Measurements from ENCODE around the gene CEACAM1. TPM values are rescaled to one million over a fixed set of nuclear protein-coding genes. Genes with fewer than 3 reads are reported as not detected.
"Not testable (repeated sequence)": the region's sequence is repeated elsewhere in the genome, so short reads cannot be mapped to it uniquely, and the experiment has no call there.

Gene CEACAM1
- total RNA-seq, 1 donor from 2014 or later, result 8.2 TPM

DNA sequence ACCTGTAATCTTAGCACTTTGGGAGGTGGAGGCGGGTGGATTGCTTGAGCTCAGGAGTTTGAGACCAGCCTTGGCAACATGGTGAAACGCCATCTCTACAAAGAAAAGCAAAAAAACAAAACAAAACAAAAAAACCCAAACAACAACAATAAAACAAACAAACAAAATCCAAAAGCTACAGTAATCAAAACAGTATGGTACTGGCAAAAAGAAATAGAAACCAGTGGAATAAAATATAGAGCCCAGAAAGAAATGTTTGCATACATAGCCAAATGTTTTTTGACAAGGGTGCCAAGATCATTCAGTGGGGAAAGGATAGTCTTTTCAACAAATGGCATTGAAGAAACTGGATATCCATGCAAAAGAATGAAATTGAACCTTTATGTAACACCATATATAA, 11.5 kb downstream of the CEACAM1 start:
- no peak overlapping the region for H3K4me3 Mint-ChIP-seq
- intact Hi-C loops (cut with micrococcal nuclease), result no loop called here
- peaks cover 43% of the 10 kb centered on the region for H3K36me3 Mint-ChIP-seq (ENCODE audit: low read depth)

DNA sequence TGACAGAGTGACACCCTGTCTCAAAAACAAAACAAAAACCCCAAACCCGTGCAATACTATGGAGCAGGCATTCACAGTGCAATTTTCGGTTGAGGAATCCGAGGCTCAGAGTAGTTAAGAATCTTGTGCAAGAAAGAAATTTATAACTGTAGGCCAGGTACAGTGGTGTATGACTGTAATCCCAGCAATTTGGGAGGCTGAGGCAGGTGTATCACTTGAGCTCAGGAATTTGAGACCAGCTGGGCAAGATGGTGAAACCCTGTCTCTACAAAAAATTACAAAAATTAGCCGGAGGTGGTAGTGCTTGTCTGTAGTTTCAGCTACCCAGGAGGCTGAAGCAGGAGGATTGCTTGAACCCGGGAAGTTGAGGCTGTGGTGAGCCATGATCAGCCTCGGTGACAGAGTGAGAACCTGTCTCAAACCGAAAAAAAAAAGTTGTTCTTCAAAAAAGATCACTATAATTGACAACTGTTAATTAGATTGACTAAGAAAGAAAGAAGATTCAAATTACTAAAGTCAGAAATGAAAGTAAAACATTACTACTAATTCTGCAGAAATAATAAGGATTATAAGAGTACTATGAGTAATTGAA, 12.9 kb downstream of the CEACAM1 start:
- H3K27ac Mint-ChIP-seq, result no peak overlapping the region
- no peaks in the 10 kb centered on the region for H3K27me3 Mint-ChIP-seq (ENCODE audit: insufficient read depth)
- H3K36me3 Mint-ChIP-seq (ENCODE audit: low read depth), result peaks cover 46% of the 10 kb centered on the region
- H3K4me1 Mint-ChIP-seq (ENCODE audit: low read depth), result peaks cover 41% of the 10 kb centered on the region
- no peak overlapping the region for H3K4me3 Mint-ChIP-seq
- DNase-seq (ENCODE audit: low spot score), result no peak
- peaks cover 5% of the 10 kb centered on the region for H3K9me3 Mint-ChIP-seq
- intact Hi-C loops (cut with micrococcal nuclease), result no loop called here

More for the DNA sequence above, 11.5 kb downstream of the CEACAM1 start:
- Mint-ChIP-seq H3K27ac (no peak overlapping the region), H3K4me1 (ENCODE audit: low read depth) (peaks cover 30% of the 10 kb centered on the region), H3K27me3 (ENCODE audit: insufficient read depth) (no peaks in the 10 kb centered on the region), H3K9me3 (peaks cover 1% of the 10 kb centered on the region)
- DNase-seq (ENCODE audit: low spot score), result no peak

DNA sequence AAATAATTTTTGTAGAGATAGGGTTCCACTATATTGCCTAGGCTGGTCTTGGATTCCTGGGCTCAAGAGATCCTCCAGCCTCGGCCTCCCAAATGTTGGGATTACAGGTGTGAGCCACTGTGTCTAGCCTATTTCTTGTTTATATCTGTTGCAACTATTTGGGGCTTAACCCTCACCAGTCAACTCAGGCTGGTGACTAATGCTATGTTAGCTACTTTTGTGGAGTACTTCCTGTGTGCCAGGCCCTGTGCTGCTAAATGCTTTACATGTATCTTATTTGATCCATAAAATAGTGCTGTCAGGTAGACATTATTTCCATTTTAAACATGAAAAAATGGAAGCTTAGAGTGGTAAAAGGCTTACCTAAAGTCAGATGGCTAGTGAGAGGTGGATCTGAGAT, 13.8 kb downstream of the CEACAM1 start:
- no peak for DNase-seq (ENCODE audit: low spot score)
- Mint-ChIP-seq H3K27ac (no peak overlapping the region), H3K9me3 (peaks cover 5% of the 10 kb centered on the region), H3K4me1 (ENCODE audit: low read depth) (peaks cover 41% of the 10 kb centered on the region), H3K36me3 (ENCODE audit: low read depth) (peaks cover 47% of the 10 kb centered on the region), H3K4me3 (no peak overlapping the region), H3K27me3 (ENCODE audit: insufficient read depth) (no peaks in the 10 kb centered on the region)
- intact Hi-C loops (cut with micrococcal nuclease), result no loop called here

DNA sequence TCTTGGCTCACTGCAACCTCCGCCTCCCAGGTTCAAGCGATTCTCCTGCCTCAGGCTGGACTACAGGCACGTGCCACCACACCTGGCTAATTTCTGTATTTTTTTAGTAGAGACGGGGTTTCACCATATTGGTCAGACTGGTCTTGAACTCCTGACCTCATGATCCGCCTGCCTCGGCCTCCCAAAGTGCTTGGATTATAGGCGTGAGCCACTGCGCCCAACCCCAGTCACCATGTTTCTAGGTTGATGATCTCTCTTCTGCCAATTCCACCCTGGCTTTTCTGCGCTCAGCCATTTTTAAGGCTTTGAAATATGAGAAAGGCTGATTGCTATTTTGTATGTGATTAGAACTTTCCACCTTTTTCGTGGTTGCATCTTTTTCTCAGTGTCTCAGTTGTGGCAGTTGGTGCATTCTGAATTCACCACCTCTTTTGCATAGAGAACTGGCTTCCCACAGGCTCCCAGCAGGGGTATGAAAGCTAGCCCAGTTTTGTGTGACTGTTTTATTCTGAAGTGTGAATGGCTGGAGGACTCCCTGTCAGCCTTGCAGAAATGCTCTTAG, 15.5 kb downstream of the CEACAM1 start:
- intact Hi-C loops (cut with micrococcal nuclease), result loop anchor here (1.0 kb wide), 2 partner anchors 16 to 63 kb away; no protein-coding TSS in a partner anchor
- Mint-ChIP-seq H3K36me3 (ENCODE audit: low read depth) (peaks cover 53% of the 10 kb centered on the region), H3K27ac (peak overlapping the region; percentile 75), H3K4me1 (ENCODE audit: low read depth) (peaks cover 41% of the 10 kb centered on the region), H3K9me3 (peaks cover 5% of the 10 kb centered on the region), H3K4me3 (no peak overlapping the region), H3K27me3 (ENCODE audit: insufficient read depth) (peaks cover 2% of the 10 kb centered on the region)
- no peak for DNase-seq (ENCODE audit: low spot score)

DNA sequence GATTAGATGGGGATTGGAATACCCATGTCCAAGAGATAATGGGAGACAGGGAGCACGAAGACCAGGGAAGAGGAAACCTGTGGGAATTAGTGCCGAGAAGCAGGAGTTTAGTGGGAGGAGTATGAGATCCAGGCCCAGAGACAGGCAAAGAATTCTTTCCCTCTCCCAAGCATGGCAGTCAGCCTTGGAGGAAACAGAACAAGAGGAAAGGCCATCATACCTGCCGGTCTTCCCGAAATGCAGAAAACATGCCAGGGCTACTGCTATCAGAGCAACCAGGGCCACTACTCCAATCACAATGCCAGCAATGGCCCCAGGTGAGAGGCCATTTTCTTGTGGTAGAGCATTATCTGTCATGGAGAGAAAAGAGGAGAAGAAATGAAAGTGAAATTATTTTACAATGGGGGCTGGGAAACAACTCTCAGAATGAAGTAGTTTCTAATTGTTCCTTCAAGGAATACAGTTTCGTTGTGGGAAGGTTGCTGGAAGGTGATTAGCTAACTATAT, 16.1 kb downstream of the CEACAM1 start:
- H3K4me3 Mint-ChIP-seq, result peak overlapping the region; percentile 33
- H3K36me3 Mint-ChIP-seq (ENCODE audit: low read depth), result peaks cover 47% of the 10 kb centered on the region
- H3K27me3 Mint-ChIP-seq (ENCODE audit: insufficient read depth), result peaks cover 2% of the 10 kb centered on the region

DNA sequence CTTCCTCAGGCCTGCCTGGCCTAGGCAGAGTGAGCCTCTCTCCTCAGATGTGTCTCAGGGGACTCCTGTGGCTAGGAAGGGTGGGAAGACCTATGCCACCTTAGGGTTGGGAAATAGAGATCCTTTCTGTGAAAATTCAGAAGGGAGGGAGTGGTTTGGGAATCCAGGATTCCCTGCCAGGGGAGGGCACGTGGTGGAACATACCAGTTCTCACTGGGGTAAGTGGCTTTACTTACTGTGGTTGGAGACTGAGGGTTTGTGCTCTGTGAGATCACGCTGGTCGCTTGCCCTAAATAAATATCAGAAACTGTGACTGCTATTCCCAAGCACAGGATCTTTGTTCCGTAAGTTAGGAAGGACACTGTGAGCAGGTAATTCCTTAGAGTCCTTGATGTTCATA, 16.9 kb downstream of the CEACAM1 start:
- peaks cover 47% of the 10 kb centered on the region for H3K36me3 Mint-ChIP-seq (ENCODE audit: low read depth)
- H3K27ac Mint-ChIP-seq, result no peak overlapping the region
- peaks cover 5% of the 10 kb centered on the region for H3K9me3 Mint-ChIP-seq
- H3K27me3 Mint-ChIP-seq (ENCODE audit: insufficient read depth), result peaks cover 2% of the 10 kb centered on the region
- peaks cover 43% of the 10 kb centered on the region for H3K4me1 Mint-ChIP-seq (ENCODE audit: low read depth)
- no peak overlapping the region for H3K4me3 Mint-ChIP-seq
- no peak for DNase-seq (ENCODE audit: low spot score)
- intact Hi-C loops (cut with micrococcal nuclease), result no loop called here

More for the DNA sequence above, 16.1 kb downstream of the CEACAM1 start:
- H3K27ac Mint-ChIP-seq, result peak overlapping the region; percentile 50
- H3K4me1 Mint-ChIP-seq (ENCODE audit: low read depth), result peaks cover 41% of the 10 kb centered on the region
- DNase-seq (ENCODE audit: low spot score), result no peak
- intact Hi-C loops (cut with micrococcal nuclease), result no loop called here
- H3K9me3 Mint-ChIP-seq, result peaks cover 5% of the 10 kb centered on the region

DNA sequence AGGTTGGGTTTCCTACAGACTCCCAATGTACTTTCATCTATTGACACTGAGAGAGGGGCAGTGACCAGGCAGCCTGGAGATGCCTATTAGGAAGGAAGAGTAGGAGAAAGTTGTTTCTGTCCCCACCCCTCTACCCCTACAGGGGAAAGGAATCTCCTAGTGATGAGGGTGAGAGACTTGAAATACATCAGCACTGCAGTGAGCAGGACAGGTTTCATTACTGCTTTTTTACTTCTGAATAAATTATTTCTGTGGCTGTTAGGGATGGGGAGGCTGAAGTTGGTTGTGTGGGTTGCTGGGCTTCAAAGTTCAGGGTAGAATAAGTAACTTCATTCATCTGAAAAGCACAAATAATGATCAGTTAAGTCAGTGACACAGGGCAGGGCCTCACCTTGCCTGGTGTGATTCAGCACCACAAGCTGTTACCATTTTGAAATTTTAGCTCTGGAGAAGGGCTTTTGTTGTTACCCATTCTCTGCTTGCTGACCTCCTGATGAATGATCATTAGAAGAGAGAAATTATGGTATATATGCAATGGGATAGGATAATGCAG, 19.3 kb downstream of the CEACAM1 start:
- peaks cover 5% of the 10 kb centered on the region for H3K9me3 Mint-ChIP-seq
- H3K27ac Mint-ChIP-seq, result no peak overlapping the region
- peaks cover 2% of the 10 kb centered on the region for H3K27me3 Mint-ChIP-seq (ENCODE audit: insufficient read depth)
- H3K4me3 Mint-ChIP-seq, result no peak overlapping the region
- intact Hi-C loops (cut with micrococcal nuclease), result no loop called here
- peaks cover 46% of the 10 kb centered on the region for H3K4me1 Mint-ChIP-seq (ENCODE audit: low read depth)
- peaks cover 37% of the 10 kb centered on the region for H3K36me3 Mint-ChIP-seq (ENCODE audit: low read depth)
- no peak for DNase-seq (ENCODE audit: low spot score)

DNA sequence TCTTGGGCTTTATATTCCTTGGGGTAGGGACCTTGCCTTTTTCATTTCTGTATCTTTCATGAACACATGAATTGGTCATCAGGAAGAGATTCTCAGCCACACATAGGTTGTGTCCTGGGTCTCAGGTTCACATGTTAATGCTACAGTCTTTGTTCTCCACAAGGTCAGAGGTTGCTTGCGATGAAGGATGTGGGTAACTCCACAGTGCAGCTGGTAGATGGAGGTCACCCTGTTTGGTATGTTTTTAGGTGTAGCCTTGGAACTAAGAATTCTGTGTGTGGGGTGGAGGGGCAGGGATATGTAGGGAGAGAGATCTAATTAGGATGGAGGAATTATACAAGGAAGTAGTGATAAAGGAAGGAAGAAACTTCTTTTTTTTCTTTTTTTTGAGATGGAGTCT, 23.2 kb downstream of the CEACAM1 start:
- H3K4me1 Mint-ChIP-seq (ENCODE audit: low read depth), result peaks cover 21% of the 10 kb centered on the region
- H3K27me3 Mint-ChIP-seq (ENCODE audit: insufficient read depth), result peaks cover 2% of the 10 kb centered on the region
- peaks cover 15% of the 10 kb centered on the region for H3K36me3 Mint-ChIP-seq (ENCODE audit: low read depth)
- no peak for DNase-seq (ENCODE audit: low spot score)
- no peak overlapping the region for H3K4me3 Mint-ChIP-seq
- intact Hi-C loops (cut with micrococcal nuclease), result no loop called here
- H3K27ac Mint-ChIP-seq, result no peak overlapping the region
- no peaks in the 10 kb centered on the region for H3K9me3 Mint-ChIP-seq

DNA sequence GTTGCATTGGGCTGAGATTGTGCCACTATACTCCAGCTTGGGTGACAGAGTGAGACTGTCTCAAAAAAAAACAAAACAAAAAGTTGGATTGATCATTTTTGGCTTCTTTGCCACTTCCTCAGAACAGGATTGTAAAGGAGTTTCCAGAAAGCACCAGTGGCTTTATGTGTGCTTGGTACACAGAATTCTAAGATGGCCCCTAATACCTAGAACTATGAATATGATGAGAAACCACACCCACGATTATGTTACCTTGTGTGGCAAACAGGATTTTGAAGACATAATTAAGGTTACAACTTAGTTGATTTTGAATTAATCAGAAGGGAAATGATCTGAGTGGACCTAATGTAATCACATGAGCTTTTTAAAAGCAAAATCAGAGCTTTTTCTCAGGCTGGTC, 26.5 kb downstream of the CEACAM1 start:
- Mint-ChIP-seq H3K4me3 (no peak overlapping the region), H3K27ac (peak overlapping the region; percentile 53), H3K9me3 (no peaks in the 10 kb centered on the region), H3K4me1 (ENCODE audit: low read depth) (peaks cover 38% of the 10 kb centered on the region), H3K27me3 (ENCODE audit: insufficient read depth) (no peaks in the 10 kb centered on the region), H3K36me3 (ENCODE audit: low read depth) (peaks cover 7% of the 10 kb centered on the region)
- intact Hi-C loops (cut with micrococcal nuclease), result no loop called here
- no peak for DNase-seq (ENCODE audit: low spot score)

DNA sequence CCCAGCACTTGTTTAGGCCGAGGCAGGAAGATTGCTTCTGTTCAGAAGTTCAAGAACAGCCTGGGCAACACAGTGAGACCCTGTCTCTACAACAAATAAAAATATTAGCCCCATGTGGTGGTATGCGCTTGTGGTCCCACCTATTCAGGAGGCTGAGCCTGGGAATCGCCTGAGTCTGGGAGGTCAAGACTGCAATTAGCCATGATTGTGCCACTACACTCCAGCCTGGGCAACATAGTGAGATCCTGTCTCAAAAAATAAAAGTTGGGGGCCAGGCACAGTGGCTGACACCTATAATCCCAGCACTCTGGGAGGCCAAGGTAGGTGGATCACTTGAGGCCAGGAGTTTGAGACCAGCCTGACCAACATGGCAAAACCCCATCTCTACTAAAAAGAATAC, 27.0 kb downstream of the CEACAM1 start:
- H3K4me1 Mint-ChIP-seq (ENCODE audit: low read depth), result peaks cover 35% of the 10 kb centered on the region
- H3K9me3 Mint-ChIP-seq; H3K27me3 Mint-ChIP-seq (ENCODE audit: insufficient read depth); H3K4me3 Mint-ChIP-seq; DNase-seq (ENCODE audit: low spot score); H3K36me3 Mint-ChIP-seq (ENCODE audit: low read depth); H3K27ac Mint-ChIP-seq; intact Hi-C loops (cut with micrococcal nuclease): not testable (repeated sequence)

DNA sequence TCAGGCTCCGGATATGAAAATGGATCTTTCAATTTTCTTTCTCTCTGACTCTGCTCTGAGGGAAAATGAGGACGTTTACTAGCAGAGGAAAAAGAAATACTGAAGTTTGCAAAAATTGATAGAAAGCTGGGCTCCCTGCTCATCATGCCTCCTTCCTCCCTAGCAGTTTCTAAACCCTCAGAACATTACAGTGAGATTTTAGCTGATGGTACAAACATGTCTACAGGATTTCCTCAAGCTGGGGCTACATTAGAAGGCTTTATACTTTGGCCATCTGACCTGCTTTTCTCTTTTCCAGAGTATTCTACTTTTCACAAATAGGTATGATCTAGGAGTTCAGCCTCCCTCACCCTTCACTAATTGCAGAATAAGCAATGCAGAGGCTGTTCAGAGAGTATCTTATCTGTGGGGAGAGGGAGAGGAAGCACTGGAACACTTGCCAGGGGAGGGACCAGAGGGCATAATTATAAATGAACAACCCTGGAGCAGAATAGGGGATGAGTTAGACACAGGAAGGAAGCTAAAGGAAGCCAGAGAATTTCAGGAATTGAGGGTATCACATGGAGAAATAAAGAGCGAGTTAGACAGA, 30.0 kb downstream of the CEACAM1 start:
- intact Hi-C loops (cut with micrococcal nuclease), result no loop called here
- peaks cover 23% of the 10 kb centered on the region for H3K4me1 Mint-ChIP-seq (ENCODE audit: low read depth)
- no peak overlapping the region for H3K27ac Mint-ChIP-seq
- peaks cover 5% of the 10 kb centered on the region for H3K36me3 Mint-ChIP-seq (ENCODE audit: low read depth)
- H3K9me3 Mint-ChIP-seq, result no peaks in the 10 kb centered on the region
- no peak for DNase-seq (ENCODE audit: low spot score)
- no peak overlapping the region for H3K4me3 Mint-ChIP-seq
- H3K27me3 Mint-ChIP-seq (ENCODE audit: insufficient read depth), result no peaks in the 10 kb centered on the region

DNA sequence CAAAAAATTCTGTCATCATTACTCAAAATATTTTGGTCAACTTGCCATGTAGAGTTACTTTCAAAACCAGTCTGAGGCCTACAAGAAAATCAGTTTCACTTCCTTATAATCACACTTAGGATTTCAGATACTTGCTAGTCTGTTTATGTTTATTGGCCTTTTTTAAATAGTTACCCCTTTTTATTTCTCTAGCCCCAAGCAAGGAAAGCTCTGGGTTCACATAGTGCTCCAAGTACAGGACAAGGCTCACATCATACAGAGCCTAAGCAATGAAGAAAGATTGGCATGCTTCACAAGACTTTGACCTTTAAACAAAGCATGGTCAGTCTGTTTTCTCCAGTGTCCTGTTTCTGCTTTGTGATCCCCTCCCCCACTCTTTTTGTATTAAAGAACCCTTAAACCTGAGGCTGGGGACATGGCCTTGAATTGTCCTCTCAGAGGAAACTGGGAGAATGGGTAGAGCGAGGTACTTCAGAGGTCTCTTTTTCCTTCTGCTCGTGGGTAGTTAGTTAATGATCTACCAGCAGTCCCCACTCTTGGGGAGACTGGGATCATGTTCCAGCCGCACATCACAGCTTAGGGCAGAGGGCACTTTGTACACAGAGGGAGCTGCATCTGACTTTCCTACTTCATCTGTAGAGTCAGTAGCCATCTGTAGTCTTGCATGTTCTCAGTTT, 30.7 kb downstream of the CEACAM1 start:
- H3K4me1 Mint-ChIP-seq (ENCODE audit: low read depth), result peaks cover 23% of the 10 kb centered on the region
- no peak overlapping the region for H3K4me3 Mint-ChIP-seq
- H3K36me3 Mint-ChIP-seq (ENCODE audit: low read depth), result peaks cover 5% of the 10 kb centered on the region
- no peaks in the 10 kb centered on the region for H3K9me3 Mint-ChIP-seq
- H3K27me3 Mint-ChIP-seq (ENCODE audit: insufficient read depth), result no peaks in the 10 kb centered on the region
- intact Hi-C loops (cut with micrococcal nuclease), result no loop called here
- peak overlapping the region; percentile 49 for H3K27ac Mint-ChIP-seq
- no peak for DNase-seq (ENCODE audit: low spot score)

All from activated T-helper 1 cell treated with anti-CD3 and anti-CD28 coated beads, Interleukin-12 subunit alpha, Interleukin-12 subunit beta, Interleukin-2, Interleukin-4 antibody, amounts not matched to agents 30 ng/mL and 10 ng/mL and 1 ng/mL, durations not matched to agents 14 hours and 24 hours and 36 hours (primary cell).